IPS-NIHi7 (cell line): ENCODE data around the gene CNIH1.
"Not testable (repeated sequence)": the region's sequence is repeated elsewhere in the genome, so short reads cannot be mapped to it uniquely, and the experiment has no call there.

ENCODE experiments used
- DNase-seq: peaks from one replicate; pipeline ENCODE4 v3.0.0; 2012; ENCODE audit warnings: mixed read lengths; ENCODE audit errors: extremely low spot score

CNIH1 gene

DNA sequence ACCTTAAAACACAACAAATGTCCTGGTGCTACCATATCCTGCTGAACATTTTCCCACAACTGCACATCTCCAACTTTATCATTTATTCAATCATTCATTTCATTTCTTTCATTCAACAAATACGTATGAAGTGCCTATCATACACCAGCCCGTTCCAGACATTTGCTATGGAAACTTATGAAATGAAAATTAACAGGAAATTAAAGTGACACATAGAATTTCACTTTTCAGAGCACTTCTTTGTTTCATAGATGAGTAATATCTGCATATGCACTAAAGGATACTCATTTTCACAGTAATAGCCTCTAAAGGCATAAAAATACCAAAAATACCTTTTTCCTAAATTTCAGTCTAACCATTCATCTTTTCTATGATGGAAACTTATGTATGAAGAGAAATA lies 12.6 kb downstream of the CNIH1 start:
- no peak for DNase-seq

DNA sequence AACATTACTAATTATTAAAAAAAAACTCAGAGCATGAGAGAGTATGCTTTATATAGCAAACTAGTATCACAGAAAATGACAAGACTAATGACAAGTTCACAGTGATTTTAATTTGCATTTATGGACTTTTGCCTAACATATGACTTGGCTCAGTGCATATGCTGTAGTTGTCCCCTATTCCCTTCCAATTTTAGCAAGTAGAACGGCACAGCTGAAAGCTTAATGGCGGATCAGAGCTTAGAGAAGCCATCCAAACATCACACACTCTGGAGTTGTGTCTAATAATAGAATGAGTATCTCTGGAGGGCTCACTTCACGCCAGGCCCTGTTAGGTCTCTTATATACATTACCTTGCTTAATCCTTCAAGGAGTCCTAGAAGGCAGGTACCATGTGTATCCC lies 13.3 kb downstream of the CNIH1 start:
- DNase-seq: no peak

GRCh38 chr14:54425537-54426274 lies 15.5 kb downstream of the CNIH1 start:
- DNase-seq: no peak

- no peak for DNase-seq
Observed at GRCh38 chr14:54425068-54425467, 16.1 kb downstream of the CNIH1 start.

GRCh38 chr14:54424479-54424901 lies 16.7 kb downstream of the CNIH1 start:
- DNase-seq: no peak

GRCh38 chr14:54423991-54424390 lies 17.2 kb downstream of the CNIH1 start:
- no peak for DNase-seq

DNA sequence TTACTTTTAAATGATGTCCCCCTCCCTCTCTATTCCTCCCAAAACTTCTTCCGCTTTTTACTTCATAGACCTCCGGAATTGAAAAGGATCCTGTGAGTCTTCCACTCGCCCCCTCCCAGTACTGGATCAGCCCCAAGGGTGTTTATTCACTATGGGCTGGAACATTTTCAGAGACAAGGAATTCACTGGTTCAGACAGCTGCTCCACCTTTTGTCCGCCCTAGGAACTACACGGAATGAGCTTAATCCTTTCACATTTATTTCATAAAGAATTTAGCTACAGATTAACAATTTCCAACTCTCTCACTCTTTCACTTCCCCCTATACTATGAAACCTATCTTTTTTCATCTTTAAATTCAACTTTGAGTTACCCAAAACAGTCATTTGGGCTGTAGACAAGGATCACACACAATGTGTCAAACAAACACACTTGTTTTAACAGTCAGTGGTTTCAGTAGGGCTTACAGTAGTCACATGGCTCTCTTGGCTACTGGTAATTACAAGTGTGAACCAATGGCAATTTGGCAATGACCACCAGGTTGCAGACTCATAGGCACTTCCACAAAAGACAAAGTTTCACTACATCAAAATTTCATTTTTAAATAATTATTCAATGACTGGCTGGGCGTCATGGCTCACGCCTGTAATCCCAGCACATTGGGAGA lies 20.6 kb downstream of the CNIH1 start:
- peak; percentile 79 for DNase-seq

DNA sequence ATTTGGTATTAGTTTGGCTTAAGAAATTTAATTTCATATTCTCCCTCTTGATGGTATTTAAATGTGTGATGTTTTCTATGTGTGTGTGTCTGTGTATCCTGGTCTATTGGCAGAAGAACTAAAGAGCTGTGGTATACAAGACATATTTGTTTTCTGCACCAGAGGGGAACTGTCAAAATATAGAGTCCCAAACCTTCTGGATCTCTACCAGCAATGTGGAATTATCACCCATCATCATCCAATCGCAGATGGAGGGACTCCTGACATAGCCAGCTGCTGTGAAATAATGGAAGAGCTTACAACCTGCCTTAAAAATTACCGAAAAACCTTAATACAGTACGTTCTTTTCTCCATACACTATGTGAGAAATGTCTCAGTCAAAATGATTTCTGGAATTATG lies 29.8 kb downstream of the CNIH1 start:
- no peak for DNase-seq

GRCh38 chr14:54410215-54410614 lies 31.0 kb downstream of the CNIH1 start:
- no peak for DNase-seq

- not testable (repeated sequence) for DNase-seq
Observed at GRCh38 chr14:54403401-54404005, 37.7 kb downstream of the CNIH1 start.

DNA sequence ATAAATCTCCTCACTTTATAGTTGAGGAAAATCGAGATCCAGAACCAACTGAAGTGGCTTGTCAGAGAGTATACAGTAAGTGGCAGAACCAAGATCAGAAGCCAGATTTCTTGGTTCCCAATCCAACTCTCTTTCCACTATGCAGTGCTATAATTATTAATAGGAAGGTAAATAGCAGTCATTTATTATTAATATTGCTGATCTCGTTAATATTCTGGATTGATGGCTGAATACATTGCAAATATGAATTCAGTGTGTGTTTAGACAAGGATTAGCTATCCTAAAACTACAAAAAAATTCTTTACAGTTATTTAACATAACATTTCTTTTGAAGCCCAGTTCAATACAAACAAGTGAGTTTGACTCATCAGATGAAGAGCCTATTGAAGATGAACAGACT lies 41.6 kb downstream of the CNIH1 start:
- no peak for DNase-seq

DNA sequence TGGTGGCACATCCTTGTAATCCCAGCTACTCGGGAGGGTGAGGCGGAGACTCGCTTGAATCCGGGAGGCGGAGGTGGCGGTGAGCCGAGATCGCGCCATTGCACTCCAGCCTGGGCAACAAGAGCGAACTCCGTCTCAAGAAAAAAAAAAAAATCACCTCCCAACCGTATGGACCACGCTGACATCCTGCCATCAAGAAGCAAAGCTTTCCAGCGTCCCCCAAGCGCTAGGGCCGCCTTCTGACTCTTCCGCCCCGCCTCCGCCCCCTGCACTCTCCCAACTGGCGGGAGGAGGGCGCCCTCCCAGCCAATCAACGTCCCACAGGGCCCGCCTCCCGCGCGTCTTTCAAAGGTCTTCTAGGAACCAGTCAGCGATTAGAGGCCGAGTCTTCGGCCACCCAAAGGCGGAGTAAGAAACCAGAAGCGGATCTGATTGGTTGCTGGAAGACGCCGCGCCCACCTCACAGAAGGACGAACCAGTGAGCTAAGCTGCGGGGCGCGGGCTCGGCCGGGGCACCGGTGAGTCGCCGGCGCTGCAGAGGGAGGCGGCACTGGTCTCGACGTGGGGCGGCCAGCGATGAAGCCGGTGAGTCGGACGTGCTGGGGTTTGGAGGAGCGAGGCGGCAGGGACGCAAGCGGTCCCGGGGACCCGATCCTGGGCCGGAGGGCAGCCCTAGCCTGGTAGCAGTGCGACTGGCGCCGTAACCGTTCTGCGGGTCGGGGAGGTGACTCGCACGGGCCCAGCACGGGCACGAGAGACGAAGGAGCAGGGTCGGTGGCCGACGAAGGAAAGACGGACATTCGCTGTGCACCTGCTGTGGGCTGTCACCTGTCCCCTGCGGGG lies 44.5 kb downstream of the CNIH1 start, which contains the start of gene CDKN3:
Gene CDKN3, plus strand, starts transcription at position 515 of the 843 bp plus-strand sequence. Its CDS starts 62 bp downstream, at position 577.
- DNase-seq: peak; percentile 98

DNA sequence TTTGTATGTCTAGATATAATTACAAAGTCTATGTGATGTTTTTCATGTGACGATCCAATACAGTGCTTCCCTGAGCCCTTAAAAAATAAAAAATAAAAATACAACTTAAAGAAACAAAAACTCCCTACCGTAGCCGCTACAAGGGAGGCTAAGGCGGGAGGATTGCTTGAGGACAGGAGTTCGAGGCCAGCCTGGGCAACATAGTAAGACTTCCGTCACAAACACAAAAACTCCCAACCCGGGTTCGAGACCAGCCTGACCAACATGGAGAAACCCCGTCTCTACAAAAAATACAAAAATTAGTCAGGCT lies 45.0 kb downstream of the CNIH1 start:
- no peak for DNase-seq

- no peak for DNase-seq
Observed at GRCh38 chr14:54395716-54396115, 45.5 kb downstream of the CNIH1 start.

DNA sequence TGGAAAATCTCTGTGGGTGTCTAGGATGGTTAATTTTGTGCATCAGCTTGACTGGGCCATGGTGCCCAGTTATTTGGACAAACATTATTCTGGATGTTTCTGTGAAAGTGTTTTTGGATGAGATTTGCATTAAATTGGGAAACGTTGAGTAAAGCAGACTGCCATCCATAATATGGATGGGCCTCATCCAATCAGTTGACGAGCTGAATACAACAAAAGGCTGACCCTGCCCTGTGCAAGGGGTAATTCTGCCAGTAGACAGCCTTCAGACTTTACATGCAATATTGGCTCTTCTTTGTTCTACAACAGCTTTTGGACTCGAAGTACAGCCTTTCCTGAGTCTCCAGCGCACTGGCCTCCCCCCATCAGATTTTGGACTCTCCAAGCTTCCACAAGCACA lies 45.9 kb downstream of the CNIH1 start:
- DNase-seq: no peak

GRCh38 chr14:54394596-54394995 lies 46.6 kb downstream of the CNIH1 start:
- DNase-seq: no peak

GRCh38 chr14:54392986-54393884 lies 47.9 kb downstream of the CNIH1 start:
- DNase-seq: not testable (repeated sequence)

DNA sequence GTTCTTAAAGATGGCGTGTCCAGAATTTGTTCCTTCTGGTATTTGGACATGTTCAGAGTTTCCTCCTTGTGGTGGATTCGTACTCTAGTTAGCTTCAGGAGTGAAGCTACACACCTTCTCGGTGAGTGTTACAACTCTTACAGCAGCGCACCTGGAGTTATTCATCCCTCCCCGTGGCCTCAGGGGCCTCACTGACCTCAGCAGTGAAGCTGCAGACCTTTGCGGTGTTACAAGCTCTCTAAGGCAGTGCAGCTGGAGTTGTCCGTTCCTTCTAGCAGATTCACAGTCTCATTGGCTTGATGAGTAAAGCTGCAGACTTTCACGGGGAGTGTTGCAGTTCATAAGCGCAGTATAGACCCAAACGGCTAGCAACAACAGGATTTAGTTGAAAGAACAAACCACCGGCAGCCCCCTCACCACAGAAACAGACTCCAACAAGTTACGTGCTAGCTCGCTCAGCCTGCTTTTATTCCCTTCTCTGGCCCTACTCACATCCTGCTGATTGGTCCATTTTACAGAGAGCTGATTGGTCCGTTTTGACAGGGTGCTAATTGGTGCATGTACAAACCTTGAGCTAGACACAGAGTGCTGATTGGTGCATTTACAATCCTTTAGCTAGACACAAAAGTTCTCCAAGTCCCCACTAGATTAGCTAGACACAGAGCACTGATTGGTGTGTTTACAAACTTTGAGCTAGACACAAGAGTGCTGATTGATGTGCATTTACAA lies 48.9 kb downstream of the CNIH1 start:
- no peak for DNase-seq

- DNase-seq: no peak
Observed at GRCh38 chr14:54387328-54387727, 53.8 kb downstream of the CNIH1 start.

GRCh38 chr14:54385556-54385955 lies 55.6 kb downstream of the CNIH1 start:
- no peak for DNase-seq
